ENCODE results near the gene DNAJC8.

Gene DNAJC8

DNA sequence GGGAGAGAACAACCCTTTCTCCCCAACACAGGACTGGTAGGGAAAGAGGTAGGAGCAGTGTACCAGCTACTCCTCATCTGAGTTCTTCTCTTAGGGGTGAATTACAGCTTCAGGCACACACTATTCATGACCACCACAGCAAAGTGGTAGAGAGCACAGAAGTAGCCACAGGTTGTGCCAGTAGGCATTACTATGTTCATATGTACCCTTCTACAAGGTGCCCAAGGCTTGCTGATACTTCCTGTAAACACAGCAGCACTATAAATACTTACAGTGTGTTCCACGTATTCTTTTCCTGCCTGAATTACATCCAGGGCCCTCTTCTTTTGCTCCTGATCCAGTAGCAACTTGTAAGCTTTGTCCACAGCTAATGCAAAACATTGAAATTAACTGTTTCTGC lies 23.1 kb downstream of the DNAJC8 start:
- H3K9ac ChIP-seq (ENCODE audit: low read depth, low read length, poor library complexity): no peak overlapping the region
- H4K8ac ChIP-seq (ENCODE audit: low read depth, low read length): no peak overlapping the region
- no CpG with 5 or more reads among the region's 1 CpG for WGBS, 2 donors (ENCODE audit: extremely low coverage in 2 of 2, insufficient read length in 2 of 2, insufficient replicate concordance in 1 of 2)
- no peaks in the 10 kb centered on the region for H3K4me1 ChIP-seq (ENCODE audit: control insufficient read depth in 2 of 2, insufficient read depth in 1 of 2, low read depth in 1 of 2, low read length in 2 of 2)
- H3K4ac ChIP-seq (ENCODE audit: low read length): no peak overlapping the region
- H3K14ac ChIP-seq (ENCODE audit: low read length): no peak overlapping the region
- H3K23ac ChIP-seq (ENCODE audit: low read depth, low read length, poor library complexity): no peak overlapping the region
- no peaks in the 10 kb centered on the region for H3K79me1 ChIP-seq (ENCODE audit: low read depth, low read length)
- H2BK5ac ChIP-seq (ENCODE audit: low read length): no peak overlapping the region
- H3K18ac ChIP-seq (ENCODE audit: low read length): no peak overlapping the region
- no peak overlapping the region for H3K4me2 ChIP-seq (ENCODE audit: insufficient read depth, low read length, poor library complexity, severe bottlenecking)
- no peak for DNase-seq (ENCODE audit: low spot score)
- no peak overlapping the region for H4K91ac ChIP-seq (ENCODE audit: low read depth, low read length, poor library complexity)
- no peak overlapping the region for H2AK5ac ChIP-seq (ENCODE audit: low read depth, low read length)
- H2AFZ ChIP-seq (ENCODE audit: low read length): no peak overlapping the region
- H3K9me3 ChIP-seq (replicated peaks in 1 of 2; ENCODE audit: control insufficient read depth in 2 of 2, insufficient read depth in 1 of 2, low read depth in 1 of 2, low read length in 2 of 2): no peaks in the 10 kb centered on the region
- peaks cover 11 to 91% of the 10 kb centered on the region in 2 donors for H3K36me3 ChIP-seq (replicated peaks in 1 of 2; ENCODE audit: control insufficient read depth in 2 of 2, insufficient read depth in 2 of 2, low read length in 2 of 2)
- H3K4me3 ChIP-seq (ENCODE audit: low read length in 2 of 2): no peak overlapping the region
- no peaks in the 10 kb centered on the region for H3K27me3 ChIP-seq (ENCODE audit: control insufficient read depth in 3 of 3, insufficient read depth in 3 of 3, low read depth in 1 of 3, low read length in 3 of 3)
- no peak overlapping the region for H2BK15ac ChIP-seq (ENCODE audit: low read length)
- H2BK12ac ChIP-seq (ENCODE audit: low read length): no peak overlapping the region
- no peak overlapping the region for H3K27ac ChIP-seq (replicated peaks; ENCODE audit: low read length)
- H2BK120ac ChIP-seq (ENCODE audit: low read depth, low read length): no peak overlapping the region

DNA sequence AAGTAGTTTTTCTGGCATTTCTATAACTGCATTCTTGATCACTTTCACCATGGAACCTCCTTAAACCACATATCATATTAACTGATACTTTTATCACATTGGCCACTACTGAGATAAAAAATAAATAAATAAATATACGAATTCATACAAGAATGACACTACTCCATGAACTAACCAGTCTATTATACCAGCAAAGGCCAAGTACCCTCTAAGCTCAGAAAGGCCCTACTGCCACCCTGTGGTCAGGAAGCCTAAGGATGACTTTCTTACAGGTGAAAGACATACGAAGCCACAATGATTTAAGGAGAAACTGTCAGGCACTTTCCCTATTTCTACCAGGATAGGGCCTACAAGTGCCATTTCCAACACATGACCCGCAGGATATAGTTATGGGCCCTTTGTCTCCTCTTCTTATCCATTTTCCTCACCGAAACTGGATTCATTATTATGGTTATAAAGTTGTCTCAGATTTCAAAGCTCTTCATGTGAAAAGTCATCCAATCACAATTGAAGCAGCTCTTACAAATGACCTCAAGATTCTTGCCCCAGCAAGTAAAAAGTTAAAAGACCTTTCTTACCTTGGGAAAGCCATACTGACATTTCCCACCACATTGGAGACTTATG lies 23.9 kb downstream of the DNAJC8 start:
- no peaks in the 10 kb centered on the region for H3K79me1 ChIP-seq (ENCODE audit: low read depth, low read length)
- H3K4me2 ChIP-seq (ENCODE audit: insufficient read depth, low read length, poor library complexity, severe bottlenecking): no peak overlapping the region
- H3K27ac ChIP-seq (replicated peaks; ENCODE audit: low read length): no peak overlapping the region
- no peak overlapping the region for H2AK5ac ChIP-seq (ENCODE audit: low read depth, low read length)
- H4K8ac ChIP-seq (ENCODE audit: low read depth, low read length): no peak overlapping the region
- no peak overlapping the region for H2BK15ac ChIP-seq (ENCODE audit: low read length)
- H3K18ac ChIP-seq (ENCODE audit: low read length): no peak overlapping the region
- H3K27me3 ChIP-seq (ENCODE audit: control insufficient read depth in 3 of 3, insufficient read depth in 3 of 3, low read depth in 1 of 3, low read length in 3 of 3): no peaks in the 10 kb centered on the region
- no peaks in the 10 kb centered on the region for H3K4me1 ChIP-seq (ENCODE audit: control insufficient read depth in 2 of 2, insufficient read depth in 1 of 2, low read depth in 1 of 2, low read length in 2 of 2)
- DNase-seq (ENCODE audit: low spot score): no peak
- H3K14ac ChIP-seq (ENCODE audit: low read length): no peak overlapping the region
- no peak overlapping the region for H3K23ac ChIP-seq (ENCODE audit: low read depth, low read length, poor library complexity)
- H2BK12ac ChIP-seq (ENCODE audit: low read length): no peak overlapping the region
- whole genome bisulfite sequencing, 2 donors (ENCODE audit: extremely low coverage in 2 of 2, insufficient read length in 2 of 2, insufficient replicate concordance in 1 of 2): no CpG with 5 or more reads among the region's 4 CpGs
- H2BK5ac ChIP-seq (ENCODE audit: low read length): no peak overlapping the region
- H3K4me3 ChIP-seq (ENCODE audit: low read length in 2 of 2): no peak overlapping the region
- H3K36me3 ChIP-seq (replicated peaks in 1 of 2; ENCODE audit: control insufficient read depth in 2 of 2, insufficient read depth in 2 of 2, low read length in 2 of 2): peaks cover 15 to 91% of the 10 kb centered on the region in 2 donors
- no peak overlapping the region for H2AFZ ChIP-seq (ENCODE audit: low read length)
- H3K4ac ChIP-seq (ENCODE audit: low read length): no peak overlapping the region
- no peak overlapping the region for H4K91ac ChIP-seq (ENCODE audit: low read depth, low read length, poor library complexity)
- H3K9me3 ChIP-seq (replicated peaks in 1 of 2; ENCODE audit: control insufficient read depth in 2 of 2, insufficient read depth in 1 of 2, low read depth in 1 of 2, low read length in 2 of 2): no peaks in the 10 kb centered on the region
- H2BK120ac ChIP-seq (ENCODE audit: low read depth, low read length): no peak overlapping the region
- no peak overlapping the region for H3K9ac ChIP-seq (ENCODE audit: low read depth, low read length, poor library complexity)

DNA sequence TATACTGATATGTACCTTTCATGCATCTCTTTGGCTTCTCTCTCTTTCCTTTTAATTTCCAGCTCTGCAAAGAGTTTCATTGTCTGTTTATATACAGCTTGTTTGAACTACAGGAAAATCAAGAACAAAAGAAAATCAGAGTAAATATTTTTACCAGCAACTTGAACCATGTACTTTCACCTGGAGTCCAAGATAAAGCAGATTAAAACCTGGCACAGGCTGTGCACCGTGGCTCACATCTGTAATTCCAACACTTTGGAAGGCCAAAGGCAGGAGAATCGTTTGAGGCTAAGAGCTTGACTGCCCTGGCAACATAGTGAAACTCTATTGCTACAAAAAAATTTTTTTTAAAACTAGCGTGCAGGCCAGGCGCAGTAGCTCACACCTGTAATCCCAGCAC lies 27.6 kb downstream of the DNAJC8 start:
- H2BK5ac ChIP-seq (ENCODE audit: low read length): no peak overlapping the region
- no peak overlapping the region for H3K4me3 ChIP-seq (ENCODE audit: low read length in 2 of 2)
- no peak overlapping the region for H3K18ac ChIP-seq (ENCODE audit: low read length)
- H2BK15ac ChIP-seq (ENCODE audit: low read length): no peak overlapping the region
- no peak for DNase-seq (ENCODE audit: low spot score)
- no peak overlapping the region for H2BK120ac ChIP-seq (ENCODE audit: low read depth, low read length)
- H3K4me2 ChIP-seq (ENCODE audit: insufficient read depth, low read length, poor library complexity, severe bottlenecking): no peak overlapping the region
- WGBS, 2 donors (ENCODE audit: extremely low coverage in 2 of 2, insufficient read length in 2 of 2, insufficient replicate concordance in 1 of 2): no CpG with 5 or more reads among the region's 4 CpGs
- no peaks in the 10 kb centered on the region for H3K79me1 ChIP-seq (ENCODE audit: low read depth, low read length)
- H3K9me3 ChIP-seq (replicated peaks in 1 of 2; ENCODE audit: control insufficient read depth in 2 of 2, insufficient read depth in 1 of 2, low read depth in 1 of 2, low read length in 2 of 2): no peaks in the 10 kb centered on the region
- H2BK12ac ChIP-seq (ENCODE audit: low read length): no peak overlapping the region
- no peak overlapping the region for H3K4ac ChIP-seq (ENCODE audit: low read length)
- H3K9ac ChIP-seq (ENCODE audit: low read depth, low read length, poor library complexity): no peak overlapping the region
- H2AFZ ChIP-seq (ENCODE audit: low read length): no peak overlapping the region
- H2AK5ac ChIP-seq (ENCODE audit: low read depth, low read length): no peak overlapping the region
- no peak overlapping the region for H4K91ac ChIP-seq (ENCODE audit: low read depth, low read length, poor library complexity)
- no peak overlapping the region for H3K27ac ChIP-seq (replicated peaks; ENCODE audit: low read length)
- H3K23ac ChIP-seq (ENCODE audit: low read depth, low read length, poor library complexity): no peak overlapping the region
- H3K36me3 ChIP-seq (replicated peaks in 1 of 2; ENCODE audit: control insufficient read depth in 2 of 2, insufficient read depth in 2 of 2, low read length in 2 of 2): peaks cover 24 to 87% of the 10 kb centered on the region in 2 donors
- no peaks in the 10 kb centered on the region for H3K4me1 ChIP-seq (ENCODE audit: control insufficient read depth in 2 of 2, insufficient read depth in 1 of 2, low read depth in 1 of 2, low read length in 2 of 2)
- H4K8ac ChIP-seq (ENCODE audit: low read depth, low read length): no peak overlapping the region
- H3K27me3 ChIP-seq (ENCODE audit: control insufficient read depth in 3 of 3, insufficient read depth in 3 of 3, low read depth in 1 of 3, low read length in 3 of 3): no peaks in the 10 kb centered on the region
- no peak overlapping the region for H3K14ac ChIP-seq (ENCODE audit: low read length)

DNA sequence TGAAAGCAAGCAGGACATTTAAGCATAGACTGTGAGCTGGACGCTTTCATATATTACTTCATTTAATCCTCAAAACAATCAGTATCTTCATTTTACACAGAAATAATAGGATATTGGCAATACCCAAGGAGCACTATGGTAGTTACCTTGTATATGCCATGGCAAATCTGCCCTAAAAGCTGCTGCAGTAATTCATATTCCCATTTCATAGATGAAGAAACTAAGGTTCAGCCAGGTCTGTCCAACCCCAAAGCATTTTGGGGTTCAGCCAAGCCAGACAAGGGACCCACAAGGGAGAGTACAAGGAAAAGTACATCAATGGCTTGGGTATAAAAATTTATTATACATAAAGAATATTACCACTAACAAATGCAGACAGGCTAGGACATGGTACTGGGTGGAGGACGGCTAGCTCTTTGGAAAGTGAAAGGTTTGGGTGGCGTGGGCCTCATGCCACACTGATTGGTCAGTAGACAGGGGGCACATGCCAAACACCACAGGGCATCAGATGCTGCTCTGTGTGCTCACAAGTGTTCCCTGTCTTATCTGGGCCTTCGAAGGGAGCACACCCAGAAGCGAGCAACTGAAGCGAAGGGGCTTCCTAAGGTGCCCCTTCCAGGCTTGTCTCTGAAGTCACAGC lies 32.5 kb downstream of the DNAJC8 start:
- H2AFZ ChIP-seq (ENCODE audit: low read length): no peak overlapping the region
- no peak overlapping the region for H3K18ac ChIP-seq (ENCODE audit: low read length)
- no peak overlapping the region for H4K91ac ChIP-seq (ENCODE audit: low read depth, low read length, poor library complexity)
- no peaks in the 10 kb centered on the region for H3K27me3 ChIP-seq (ENCODE audit: control insufficient read depth in 3 of 3, insufficient read depth in 3 of 3, low read depth in 1 of 3, low read length in 3 of 3)
- no peaks in the 10 kb centered on the region for H3K79me1 ChIP-seq (ENCODE audit: low read depth, low read length)
- peaks cover 24 to 62% of the 10 kb centered on the region in 2 donors for H3K36me3 ChIP-seq (replicated peaks in 1 of 2; ENCODE audit: control insufficient read depth in 2 of 2, insufficient read depth in 2 of 2, low read length in 2 of 2)
- H3K4me2 ChIP-seq (ENCODE audit: insufficient read depth, low read length, poor library complexity, severe bottlenecking): no peak overlapping the region
- H2BK12ac ChIP-seq (ENCODE audit: low read length): no peak overlapping the region
- H4K8ac ChIP-seq (ENCODE audit: low read depth, low read length): no peak overlapping the region
- H3K23ac ChIP-seq (ENCODE audit: low read depth, low read length, poor library complexity): no peak overlapping the region
- no CpG with 5 or more reads among the region's 6 CpGs for WGBS, 2 donors (ENCODE audit: extremely low coverage in 2 of 2, insufficient read length in 2 of 2, insufficient replicate concordance in 1 of 2)
- H3K9ac ChIP-seq (ENCODE audit: low read depth, low read length, poor library complexity): no peak overlapping the region
- no peak overlapping the region for H3K4me3 ChIP-seq (ENCODE audit: low read length in 2 of 2)
- H3K9me3 ChIP-seq (replicated peaks in 1 of 2; ENCODE audit: control insufficient read depth in 2 of 2, insufficient read depth in 1 of 2, low read depth in 1 of 2, low read length in 2 of 2): no peaks in the 10 kb centered on the region
- H3K4ac ChIP-seq (ENCODE audit: low read length): no peak overlapping the region
- H2BK5ac ChIP-seq (ENCODE audit: low read length): no peak overlapping the region
- H3K27ac ChIP-seq (replicated peaks; ENCODE audit: low read length): no peak overlapping the region
- H2AK5ac ChIP-seq (ENCODE audit: low read depth, low read length): no peak overlapping the region
- no peak for DNase-seq (ENCODE audit: low spot score)
- H3K4me1 ChIP-seq (ENCODE audit: control insufficient read depth in 2 of 2, insufficient read depth in 1 of 2, low read depth in 1 of 2, low read length in 2 of 2): peaks cover 0 to 11% of the 10 kb centered on the region in 2 donors
- H2BK120ac ChIP-seq (ENCODE audit: low read depth, low read length): no peak overlapping the region
- H3K14ac ChIP-seq (ENCODE audit: low read length): no peak overlapping the region
- no peak overlapping the region for H2BK15ac ChIP-seq (ENCODE audit: low read length)
